ENCODE data around the gene ASB16. TPM values are rescaled to one million over a fixed set of nuclear protein-coding genes. Genes with fewer than 3 reads are reported as not detected.

ASB16 gene
- total RNA-seq, 1 experiment from 2014 or later: 0.11 TPM

DNA sequence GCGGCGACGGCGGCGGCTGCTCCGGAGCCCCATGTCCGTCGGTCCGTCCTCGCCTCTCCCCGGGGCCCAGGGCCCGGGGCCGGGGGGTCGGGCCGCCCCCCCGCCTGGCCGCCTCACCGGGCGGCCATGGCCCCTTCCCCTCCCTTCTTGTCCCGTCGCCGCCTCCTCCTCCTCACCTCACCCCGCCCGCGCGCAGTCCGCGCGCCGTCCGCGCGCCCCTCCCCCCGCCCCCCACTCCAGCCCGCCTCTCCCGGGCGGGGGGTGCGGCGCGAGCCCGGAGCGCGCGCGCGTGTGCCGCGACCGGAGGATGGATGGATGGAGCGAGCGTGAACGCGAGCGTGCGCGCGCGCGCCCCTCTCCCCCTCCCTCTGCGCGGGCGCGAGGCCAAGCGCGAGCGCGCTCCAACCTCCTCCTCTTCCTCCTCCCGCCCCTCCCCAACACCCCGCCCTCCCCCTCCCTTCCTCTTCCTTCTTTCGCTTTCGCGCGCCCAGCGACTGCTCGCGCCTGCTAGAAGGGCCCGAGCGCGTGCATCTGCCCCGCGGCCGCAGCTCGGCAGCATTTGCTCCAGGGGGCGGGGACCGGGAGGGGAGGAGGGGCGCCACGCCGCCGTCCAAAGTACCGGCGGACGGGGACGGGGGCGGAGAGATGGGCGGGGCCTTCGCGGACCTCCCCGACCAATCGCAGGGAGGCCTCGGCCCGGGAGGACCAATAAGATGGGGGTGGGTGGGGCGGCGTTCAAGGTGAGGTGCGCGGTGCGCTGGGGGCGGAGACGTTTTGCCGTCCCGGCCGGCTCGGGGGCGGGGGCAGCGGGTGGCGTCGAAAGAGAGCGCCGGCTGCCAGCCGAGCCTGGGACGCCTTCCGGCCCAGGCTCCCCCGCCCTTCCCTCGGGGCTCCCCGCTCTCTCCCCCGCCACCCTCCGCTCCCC lies 29.3 kb downstream of the ASB16 start, which contains the start of gene ATXN7L3 (continued):
- TF ChIP-seq, protein P1, sequence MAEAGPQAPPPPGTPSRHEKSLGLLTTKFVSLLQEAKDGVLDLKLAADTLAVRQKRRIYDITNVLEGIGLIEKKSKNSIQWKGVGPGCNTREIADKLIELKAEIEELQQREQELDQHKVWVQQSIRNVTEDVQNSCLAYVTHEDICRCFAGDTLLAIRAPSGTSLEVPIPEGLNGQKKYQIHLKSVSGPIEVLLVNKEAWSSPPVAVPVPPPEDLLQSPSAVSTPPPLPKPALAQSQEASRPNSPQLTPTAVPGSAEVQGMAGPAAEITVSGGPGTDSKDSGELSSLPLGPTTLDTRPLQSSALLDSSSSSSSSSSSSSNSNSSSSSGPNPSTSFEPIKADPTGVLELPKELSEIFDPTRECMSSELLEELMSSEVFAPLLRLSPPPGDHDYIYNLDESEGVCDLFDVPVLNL (CRISPR knock-in tag; IDR thresholded peaks at IDR 0.05; ENCODE audit: borderline replicate concordance, low read depth): no peak
- no peak for TF ChIP-seq RORB (CRISPR knock-in tag; IDR thresholded peaks at IDR 0.05)
- no peak for TF ChIP-seq TCF7 (CRISPR knock-in tag; IDR thresholded peaks at IDR 0.05; ENCODE audit: low read depth)
- 0 out of 2 replicates have a peak, but pooled peaks have one; percentile 31 for TF ChIP-seq ZNF416 (CRISPR knock-in tag; IDR thresholded peaks at IDR 0.05)
- no peak for TF ChIP-seq ZNF138 (CRISPR knock-in tag; conservative IDR thresholded peaks at IDR 0.05)

DNA sequence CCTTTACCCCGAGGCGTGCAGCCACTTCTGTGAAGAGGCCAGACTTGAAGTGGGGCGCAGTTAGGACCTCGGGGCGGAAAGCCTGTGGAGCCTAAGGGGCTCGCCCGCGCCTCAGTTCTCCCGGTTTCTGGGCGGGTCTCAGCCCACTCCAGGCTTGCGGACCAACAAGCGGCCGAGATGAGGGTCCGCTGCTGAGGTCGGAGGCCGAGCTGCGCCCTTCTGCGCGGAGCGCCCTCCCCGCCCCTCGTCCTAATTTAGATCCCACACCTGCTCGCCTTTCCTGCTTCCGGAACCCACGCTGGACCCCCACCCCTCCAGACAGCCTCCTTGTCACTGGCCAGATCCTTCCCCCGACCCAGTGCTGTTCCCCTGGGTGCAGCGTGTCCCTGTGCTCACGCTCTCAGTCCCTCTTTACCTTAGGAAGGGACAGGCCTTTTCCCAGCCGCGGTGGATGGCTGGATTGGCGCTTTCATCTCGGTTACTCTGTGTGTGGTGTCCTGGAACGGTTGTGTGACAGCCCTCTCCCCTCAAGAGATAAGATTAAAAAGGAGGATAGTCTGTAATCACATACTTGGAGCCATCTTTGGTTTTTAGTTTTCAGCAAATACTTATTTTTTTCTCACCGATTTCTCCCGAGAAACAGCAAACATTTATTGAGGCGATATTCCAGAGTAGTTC lies 30.1 kb downstream of the ASB16 start:
- H3K4me3 Mint-ChIP-seq: peak overlapping the region; percentile 85
- H3K27ac Mint-ChIP-seq: peak overlapping the region; percentile 98
- no peaks in the 10 kb centered on the region for H3K9me3 Mint-ChIP-seq
- no peaks in the 10 kb centered on the region for H3K27me3 Mint-ChIP-seq (ENCODE audit: low read depth)
- ChIA-PET CTCF (interaction anchor here (0.7 to 5.1 kb wide), 9 partner anchors 10 to 158 kb away, joined by 3 to 47 read pairs (median 4); partner anchors contain the start of gene GRN), POLR2A (interaction anchor here (0.6 to 1.8 kb wide), 2 partner anchors 14 to 129 kb away, joined by 5 to 9 read pairs; partner anchors contain the start of gene TMUB2)
- peaks cover 26% of the 10 kb centered on the region for H3K4me1 Mint-ChIP-seq
- DNase-seq (ENCODE audit: low spot score) (no peak), ATAC-seq (peak; percentile 19)
- peaks cover 18% of the 10 kb centered on the region for H3K36me3 Mint-ChIP-seq
- TF ChIP-seq SP1 (CRISPR knock-in tag; conservative IDR thresholded peaks at IDR 0.05): peak; percentile 14; the same call in 1 of the 2 replicates
- peak; percentile 52; the same call in 1 of the 2 replicates for TF ChIP-seq RELA (CRISPR knock-in tag; IDR thresholded peaks at IDR 0.05; ENCODE audit: borderline replicate concordance)
- TF ChIP-seq, protein P2, sequence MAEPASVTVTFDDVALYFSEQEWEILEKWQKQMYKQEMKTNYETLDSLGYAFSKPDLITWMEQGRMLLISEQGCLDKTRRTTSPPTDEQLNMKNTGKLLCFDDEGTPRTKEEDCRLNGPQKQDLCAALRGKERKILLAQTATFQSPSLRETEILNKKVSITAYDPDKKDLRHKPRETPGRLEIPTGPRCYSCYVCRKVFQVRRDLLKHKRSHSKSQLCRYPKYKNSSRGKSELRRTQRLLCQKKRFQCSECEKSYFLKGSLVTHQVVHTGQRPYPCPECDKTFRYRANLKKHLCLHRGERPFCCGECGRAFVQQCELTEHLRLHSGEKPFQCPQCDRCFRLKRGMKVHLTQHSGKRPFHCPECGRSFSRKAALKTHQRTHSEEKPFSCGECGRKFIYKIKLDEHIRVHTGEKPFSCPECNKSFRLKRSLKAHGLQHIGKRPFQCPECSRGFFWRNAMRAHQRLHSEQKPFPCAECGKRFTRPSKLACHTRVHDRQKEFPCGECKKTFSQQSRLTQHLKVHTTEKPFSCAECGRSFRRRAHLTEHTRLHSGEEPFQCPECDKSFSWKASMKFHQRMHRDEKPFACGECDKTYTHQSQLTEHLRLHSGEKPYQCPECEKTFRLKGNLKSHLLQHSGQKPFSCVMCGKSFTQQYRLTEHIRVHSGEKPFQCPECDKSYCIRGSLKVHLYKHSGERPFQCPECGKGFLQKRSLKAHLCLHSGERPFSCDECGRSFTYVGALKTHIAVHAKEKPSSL (CRISPR knock-in tag; conservative IDR thresholded peaks at IDR 0.05): no peak
- TF ChIP-seq, protein P3, sequence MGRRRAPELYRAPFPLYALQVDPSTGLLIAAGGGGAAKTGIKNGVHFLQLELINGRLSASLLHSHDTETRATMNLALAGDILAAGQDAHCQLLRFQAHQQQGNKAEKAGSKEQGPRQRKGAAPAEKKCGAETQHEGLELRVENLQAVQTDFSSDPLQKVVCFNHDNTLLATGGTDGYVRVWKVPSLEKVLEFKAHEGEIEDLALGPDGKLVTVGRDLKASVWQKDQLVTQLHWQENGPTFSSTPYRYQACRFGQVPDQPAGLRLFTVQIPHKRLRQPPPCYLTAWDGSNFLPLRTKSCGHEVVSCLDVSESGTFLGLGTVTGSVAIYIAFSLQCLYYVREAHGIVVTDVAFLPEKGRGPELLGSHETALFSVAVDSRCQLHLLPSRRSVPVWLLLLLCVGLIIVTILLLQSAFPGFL (CRISPR knock-in tag; IDR thresholded peaks at IDR 0.05; ENCODE audit: borderline replicate concordance): 0 out of 2 replicates have a peak, but pooled peaks have one; percentile 34
- TF ChIP-seq, protein P4, sequence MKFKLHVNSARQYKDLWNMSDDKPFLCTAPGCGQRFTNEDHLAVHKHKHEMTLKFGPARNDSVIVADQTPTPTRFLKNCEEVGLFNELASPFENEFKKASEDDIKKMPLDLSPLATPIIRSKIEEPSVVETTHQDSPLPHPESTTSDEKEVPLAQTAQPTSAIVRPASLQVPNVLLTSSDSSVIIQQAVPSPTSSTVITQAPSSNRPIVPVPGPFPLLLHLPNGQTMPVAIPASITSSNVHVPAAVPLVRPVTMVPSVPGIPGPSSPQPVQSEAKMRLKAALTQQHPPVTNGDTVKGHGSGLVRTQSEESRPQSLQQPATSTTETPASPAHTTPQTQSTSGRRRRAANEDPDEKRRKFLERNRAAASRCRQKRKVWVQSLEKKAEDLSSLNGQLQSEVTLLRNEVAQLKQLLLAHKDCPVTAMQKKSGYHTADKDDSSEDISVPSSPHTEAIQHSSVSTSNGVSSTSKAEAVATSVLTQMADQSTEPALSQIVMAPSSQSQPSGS (CRISPR knock-in tag; IDR thresholded peaks at IDR 0.05; ENCODE audit: borderline replicate concordance, low read depth): no peak
- TF ChIP-seq, protein P5, sequence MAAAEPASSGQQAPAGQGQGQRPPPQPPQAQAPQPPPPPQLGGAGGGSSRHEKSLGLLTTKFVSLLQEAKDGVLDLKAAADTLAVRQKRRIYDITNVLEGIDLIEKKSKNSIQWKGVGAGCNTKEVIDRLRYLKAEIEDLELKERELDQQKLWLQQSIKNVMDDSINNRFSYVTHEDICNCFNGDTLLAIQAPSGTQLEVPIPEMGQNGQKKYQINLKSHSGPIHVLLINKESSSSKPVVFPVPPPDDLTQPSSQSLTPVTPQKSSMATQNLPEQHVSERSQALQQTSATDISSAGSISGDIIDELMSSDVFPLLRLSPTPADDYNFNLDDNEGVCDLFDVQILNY (CRISPR knock-in tag; IDR thresholded peaks at IDR 0.05): no peak
- peak; percentile 56; the same call in 1 of the 2 replicates for TF ChIP-seq ETV6 (CRISPR knock-in tag; IDR thresholded peaks at IDR 0.05)
- TF ChIP-seq, protein P6, sequence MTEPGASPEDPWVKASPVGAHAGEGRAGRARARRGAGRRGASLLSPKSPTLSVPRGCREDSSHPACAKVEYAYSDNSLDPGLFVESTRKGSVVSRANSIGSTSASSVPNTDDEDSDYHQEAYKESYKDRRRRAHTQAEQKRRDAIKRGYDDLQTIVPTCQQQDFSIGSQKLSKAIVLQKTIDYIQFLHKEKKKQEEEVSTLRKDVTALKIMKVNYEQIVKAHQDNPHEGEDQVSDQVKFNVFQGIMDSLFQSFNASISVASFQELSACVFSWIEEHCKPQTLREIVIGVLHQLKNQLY (CRISPR knock-in tag; IDR thresholded peaks at IDR 0.05): no peak
- TF ChIP-seq, protein P7, sequence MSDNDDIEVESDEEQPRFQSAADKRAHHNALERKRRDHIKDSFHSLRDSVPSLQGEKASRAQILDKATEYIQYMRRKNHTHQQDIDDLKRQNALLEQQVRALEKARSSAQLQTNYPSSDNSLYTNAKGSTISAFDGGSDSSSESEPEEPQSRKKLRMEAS (CRISPR knock-in tag; IDR thresholded peaks at IDR 0.05): peak; percentile 47
- TF ChIP-seq, protein P8, sequence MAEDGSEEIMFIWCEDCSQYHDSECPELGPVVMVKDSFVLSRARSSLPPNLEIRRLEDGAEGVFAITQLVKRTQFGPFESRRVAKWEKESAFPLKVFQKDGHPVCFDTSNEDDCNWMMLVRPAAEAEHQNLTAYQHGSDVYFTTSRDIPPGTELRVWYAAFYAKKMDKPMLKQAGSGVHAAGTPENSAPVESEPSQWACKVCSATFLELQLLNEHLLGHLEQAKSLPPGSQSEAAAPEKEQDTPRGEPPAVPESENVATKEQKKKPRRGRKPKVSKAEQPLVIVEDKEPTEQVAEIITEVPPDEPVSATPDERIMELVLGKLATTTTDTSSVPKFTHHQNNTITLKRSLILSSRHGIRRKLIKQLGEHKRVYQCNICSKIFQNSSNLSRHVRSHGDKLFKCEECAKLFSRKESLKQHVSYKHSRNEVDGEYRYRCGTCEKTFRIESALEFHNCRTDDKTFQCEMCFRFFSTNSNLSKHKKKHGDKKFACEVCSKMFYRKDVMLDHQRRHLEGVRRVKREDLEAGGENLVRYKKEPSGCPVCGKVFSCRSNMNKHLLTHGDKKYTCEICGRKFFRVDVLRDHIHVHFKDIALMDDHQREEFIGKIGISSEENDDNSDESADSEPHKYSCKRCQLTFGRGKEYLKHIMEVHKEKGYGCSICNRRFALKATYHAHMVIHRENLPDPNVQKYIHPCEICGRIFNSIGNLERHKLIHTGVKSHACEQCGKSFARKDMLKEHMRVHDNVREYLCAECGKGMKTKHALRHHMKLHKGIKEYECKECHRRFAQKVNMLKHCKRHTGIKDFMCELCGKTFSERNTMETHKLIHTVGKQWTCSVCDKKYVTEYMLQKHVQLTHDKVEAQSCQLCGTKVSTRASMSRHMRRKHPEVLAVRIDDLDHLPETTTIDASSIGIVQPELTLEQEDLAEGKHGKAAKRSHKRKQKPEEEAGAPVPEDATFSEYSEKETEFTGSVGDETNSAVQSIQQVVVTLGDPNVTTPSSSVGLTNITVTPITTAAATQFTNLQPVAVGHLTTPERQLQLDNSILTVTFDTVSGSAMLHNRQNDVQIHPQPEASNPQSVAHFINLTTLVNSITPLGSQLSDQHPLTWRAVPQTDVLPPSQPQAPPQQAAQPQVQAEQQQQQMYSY (CRISPR knock-in tag; IDR thresholded peaks at IDR 0.05): no peak
- TF ChIP-seq NFE2L1 (CRISPR knock-in tag; IDR thresholded peaks at IDR 0.05): no peak
- TF ChIP-seq TP53 (CRISPR knock-in tag; IDR thresholded peaks at IDR 0.05): 0 out of 2 replicates have a peak, but pooled peaks have one; percentile 29
- no peak for TF ChIP-seq SOX15 (CRISPR knock-in tag; IDR thresholded peaks at IDR 0.05)
- no peak for TF ChIP-seq CREB1 (CRISPR knock-in tag; IDR thresholded peaks at IDR 0.05)
- no peak for TF ChIP-seq ZNF263 (CRISPR knock-in tag; IDR thresholded peaks at IDR 0.05; ENCODE audit: low read depth)
